Thyroid gland (tissue), 4 donors: ENCODE measurements around the gene PKNOX2. TPM values are rescaled to one million over a fixed set of nuclear protein-coding genes. Genes with fewer than 3 reads are reported as not detected.
"Not testable (repeated sequence)": the region's sequence is repeated elsewhere in the genome, so short reads cannot be mapped to it uniquely, and the experiment has no call there.

Source experiments
- DNase-seq, 2 donors: peaks; one replicate each; pipeline ENCODE4 v3.0.0-alpha.2; 2019
- H3K27ac ChIP-seq, 3 donors: fragments of 200-600 bp; sonication (generic); 1 replicate in 2 of 3; 2 replicates in 1 of 3; pipeline ENCODE4 v1.5.1; 2016 to 2019; ENCODE audit warnings: mild to moderate bottlenecking in 1 of 3, moderate library complexity in 1 of 3
- H3K27me3 ChIP-seq: fragments of 200-600 bp; sonication (generic); one replicate; pipeline ENCODE4 v1.5.1; 2019
- H3K36me3 ChIP-seq, 2 donors: fragments of 200-600 bp; sonication (generic); one replicate each; pipeline ENCODE4 v1.5.1; 2016 to 2019
- H3K4me1 ChIP-seq, 2 donors: fragments of 200-600 bp; sonication (generic); one replicate each; pipeline ENCODE4 v1.5.1; 2017 to 2019
- H3K4me3 ChIP-seq, 3 donors: fragments of 200-600 bp; sonication (generic); replicated peaks in 1 of 3; 1 replicate in 2 of 3; 2 replicates in 1 of 3; pipeline ENCODE4 v1.5.1; 2016; ENCODE audit warnings: mild to moderate bottlenecking in 1 of 3
- H3K9me3 ChIP-seq: fragments of 200-600 bp; sonication (generic); one replicate; pipeline ENCODE4 v1.5.1; 2017
- CTCF ChIP-seq, 6 experiments: fragments of 200-600 bp in 3 of 6; fragments of 450-650 bp in 3 of 6; sonication (generic) in 3 of 6; IDR thresholded peaks; one replicate each; pipeline ENCODE4 v1.5.1; 2016 to 2019; ENCODE audit warnings: antibody characterized with exemption in 6 of 6, mild to moderate bottlenecking in 2 of 6, inconsistent platforms in 1 of 6, moderate library complexity in 1 of 6
- POLR2A ChIP-seq, 2 donors: fragments of 450-650 bp; IDR thresholded peaks; one replicate each; pipeline ENCODE4 v1.6.1; 2017; ENCODE audit warnings: antibody characterized with exemption in 2 of 2, mild to moderate bottlenecking in 2 of 2, moderate library complexity in 1 of 2
- WGBS, 2 donors: methylation state at CpG; one replicate each; pipeline ENCODE4 v1.1.5; 2017; 5-methylcytosine and 5-hydroxymethylcytosine counted together
- intact Hi-C: fragments of 100-400 bp; cut with DNase I; formaldehyde crosslinking; loops from one replicate; pipeline ENCODE4 v1.15.1; 2023
- total RNA-seq, 4 donors: library from RNA; depleted of rRNA; stranded (reverse); fragments of >200 nt; gene quantifications; one replicate each; pipeline ENCODE4 v1.2.3, GENCODE V29; 2016

The PKNOX2 gene
- total RNA-seq, 4 donors from 2014 or later: 6.3 to 28.0 (median 18.7) TPM

- 59 to 66% methylated on average over 17 to 18 of the region's 18 CpGs for WGBS, 2 donors
- peak overlapping the region in 1 of 3 donors; percentile 5 for H3K27ac ChIP-seq
Measured at GRCh38 chr11:125214601-125215565, 50.3 kb downstream of the PKNOX2 start.

GRCh38 chr11:125215976-125216375 lies 51.4 kb downstream of the PKNOX2 start:
- Histone ChIP-seq H3K36me3 (no peaks in the 10 kb centered on the region), H3K27me3 (no peaks in the 10 kb centered on the region), H3K4me3 (no peak overlapping the region), H3K27ac (no peak overlapping the region), H3K9me3 (no peaks in the 10 kb centered on the region), H3K4me1 (peaks cover 4 to 14% of the 10 kb centered on the region in 2 donors)
- intact Hi-C loops: no loop called here
- TF ChIP-seq POLR2A (IDR thresholded peaks at IDR 0.05) (no peak), CTCF (IDR thresholded peaks at IDR 0.05) (no peak)
- DNase-seq: no peak
- WGBS, 2 donors: 75 to 81% methylated on average over 6 of the region's 6 CpGs

More at GRCh38 chr11:125214601-125215565, 50.3 kb downstream of the PKNOX2 start:
- Histone ChIP-seq H3K4me1 (peaks cover 4 to 19% of the 10 kb centered on the region in 2 donors), H3K36me3 (no peaks in the 10 kb centered on the region), H3K4me3 (no peak overlapping the region), H3K9me3 (no peaks in the 10 kb centered on the region), H3K27me3 (no peaks in the 10 kb centered on the region)
- no peak for DNase-seq
- TF ChIP-seq POLR2A (IDR thresholded peaks at IDR 0.05) (no peak), CTCF (IDR thresholded peaks at IDR 0.05) (no peak)
- intact Hi-C loops: no loop called here

- intact Hi-C loops: no loop called here
- DNase-seq: no peak
- no peaks in the 10 kb centered on the region for H3K36me3 ChIP-seq
- TF ChIP-seq POLR2A (IDR thresholded peaks at IDR 0.05) (no peak), CTCF (IDR thresholded peaks at IDR 0.05) (no peak)
- H3K4me3 ChIP-seq: no peak overlapping the region
- H3K27me3 ChIP-seq: no peaks in the 10 kb centered on the region
- H3K27ac ChIP-seq: no peak overlapping the region
- H3K9me3 ChIP-seq: no peaks in the 10 kb centered on the region
- 90 to 91% methylated on average over 4 of the region's 4 CpGs for WGBS, 2 donors
- H3K4me1 ChIP-seq: peaks cover 4 to 14% of the 10 kb centered on the region in 2 donors
Measured at GRCh38 chr11:125218336-125218735, 53.8 kb downstream of the PKNOX2 start.

GRCh38 chr11:125221461-125221860 lies 56.9 kb downstream of the PKNOX2 start:
- H3K9me3 ChIP-seq: no peaks in the 10 kb centered on the region
- H3K27me3 ChIP-seq: no peaks in the 10 kb centered on the region
- TF ChIP-seq CTCF (IDR thresholded peaks at IDR 0.05): no peak
- H3K4me3 ChIP-seq: no peak overlapping the region
- DNase-seq: no peak
- no peaks in the 10 kb centered on the region for H3K4me1 ChIP-seq
- intact Hi-C loops: no loop called here
- 85 to 89% methylated on average over 10 of the region's 10 CpGs for WGBS, 2 donors
- H3K36me3 ChIP-seq: no peaks in the 10 kb centered on the region
- H3K27ac ChIP-seq: no peak overlapping the region

GRCh38 chr11:125222494-125222893 lies 57.9 kb downstream of the PKNOX2 start:
- DNase-seq: no peak
- Histone ChIP-seq H3K27ac (no peak overlapping the region), H3K36me3 (no peaks in the 10 kb centered on the region), H3K27me3 (no peaks in the 10 kb centered on the region), H3K4me3 (no peak overlapping the region), H3K9me3 (no peaks in the 10 kb centered on the region), H3K4me1 (no peaks in the 10 kb centered on the region)
- TF ChIP-seq POLR2A (IDR thresholded peaks at IDR 0.05): no peak
- no peak for TF ChIP-seq CTCF (IDR thresholded peaks at IDR 0.05)
- WGBS, 2 donors: 90 to 91% methylated on average over 4 of the region's 4 CpGs
- intact Hi-C loops: no loop called here

GRCh38 chr11:125223161-125223560 lies 58.6 kb downstream of the PKNOX2 start:
- H3K27ac ChIP-seq, intact Hi-C loops: not testable (repeated sequence)
- 81 to 93% methylated on average over 6 of the region's 6 CpGs for whole genome bisulfite sequencing, 2 donors

More at GRCh38 chr11:125223161-125223560, 58.6 kb downstream of the PKNOX2 start:
- not testable (repeated sequence) for H3K36me3 ChIP-seq, H3K9me3 ChIP-seq, H3K27me3 ChIP-seq, H3K4me3 ChIP-seq, DNase-seq, H3K4me1 ChIP-seq
